A549 treated with DMSO at 1 μM for 4 hours (cell line): ENCODE results near the gene ARFGAP1. TPM values are rescaled to one million over a fixed set of nuclear protein-coding genes. Genes with fewer than 3 reads are reported as not detected.

Experiments
- total RNA-seq: library from RNA; stranded (reverse); fragments of 200-300 nt; extraction: Qiagen RNA extraction; gene quantifications from 5 replicates; pipeline ENCODE4 v1.2.3, GENCODE V29; 2022; ENCODE audit warnings: low read depth

The ARFGAP1 gene
- total RNA-seq: 67.7 to 105 TPM (median 90.0 TPM) in 5 replicates

DNA sequence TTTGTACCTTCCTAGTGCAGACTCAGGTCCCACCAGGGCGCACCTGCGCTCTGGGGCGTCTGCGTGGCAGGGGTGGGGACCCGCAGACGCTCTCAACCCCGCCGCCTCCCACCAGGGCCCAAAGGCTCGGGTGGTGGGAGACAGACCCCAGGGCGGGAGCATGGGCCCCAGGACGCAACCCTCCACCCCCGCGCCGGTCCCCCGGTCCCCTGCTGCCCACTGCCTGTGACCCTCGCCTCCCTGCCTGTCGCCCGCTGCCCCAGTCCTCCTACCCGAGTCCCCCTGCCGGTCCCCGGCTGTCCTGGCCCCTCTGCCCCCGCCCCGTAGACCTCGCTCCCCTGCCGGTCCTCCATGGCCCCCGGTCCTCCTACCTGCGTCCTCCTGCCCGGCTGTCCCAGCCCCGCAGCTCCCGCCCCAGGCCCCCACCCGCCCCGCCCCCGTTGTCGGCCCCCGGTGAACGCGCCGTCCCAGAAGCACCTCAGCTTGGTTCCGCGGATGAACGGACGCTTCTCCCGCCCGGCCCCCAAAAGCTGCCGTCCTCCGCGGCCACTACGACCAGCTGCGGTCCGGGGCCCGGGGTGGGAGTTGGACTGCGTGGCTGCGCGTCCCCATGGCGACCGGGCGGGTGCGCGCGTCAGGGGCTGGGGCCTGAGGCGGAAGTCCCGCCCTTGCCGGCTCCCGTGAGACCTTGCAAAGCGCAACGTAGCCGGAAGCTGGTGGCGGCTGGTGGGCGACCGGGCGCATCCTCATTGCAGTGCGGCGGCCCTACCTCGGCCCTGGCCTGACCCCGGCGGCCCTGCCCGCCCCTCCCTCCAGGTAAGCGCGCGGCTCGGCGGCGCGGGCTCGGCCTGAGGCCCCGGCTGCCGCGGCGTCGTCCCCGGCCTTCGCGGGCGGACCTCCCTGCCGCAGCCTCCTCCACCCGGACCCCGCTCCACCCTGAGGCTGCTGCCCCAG, at the start of gene ARFGAP1:
Gene ARFGAP1, plus strand, starts transcription at position 709 of the 954 bp plus-strand sequence. CDS start 2,768 bp downstream, outside the sequence.

DNA sequence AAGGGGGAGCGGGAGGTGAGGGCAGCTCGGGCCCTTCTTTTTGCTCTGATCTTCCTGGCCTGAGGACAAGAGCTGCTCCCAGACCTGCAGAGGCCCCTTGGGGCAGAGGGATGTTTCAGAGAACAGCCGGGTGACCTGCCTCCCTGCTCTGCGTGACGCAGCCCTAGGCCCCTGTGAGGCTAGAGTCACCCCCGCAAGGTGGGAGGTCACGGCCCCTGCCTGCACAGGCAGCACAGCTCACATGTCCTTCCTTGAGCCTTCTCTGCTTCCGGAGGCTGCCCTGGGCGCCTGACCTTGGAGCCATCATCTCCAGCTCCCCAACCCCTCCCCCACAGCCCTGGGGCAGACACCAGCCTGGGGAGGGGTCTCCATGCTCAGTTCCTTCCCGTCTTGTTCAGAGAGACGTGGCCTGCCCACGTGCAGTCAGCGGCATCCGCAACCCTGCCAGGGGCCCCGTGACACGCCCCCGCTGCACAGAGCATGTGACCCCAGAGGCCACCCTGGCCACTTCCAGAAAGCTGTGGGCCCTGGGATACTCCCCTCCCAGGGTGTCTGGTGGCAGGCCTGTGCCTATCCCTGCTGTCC, 37.1 kb upstream of the ARFGAP1 start, which contains the start of gene BIRC7:
Gene BIRC7, plus strand, starts transcription at position 507 of the 585 bp plus-strand sequence. CDS start 192 bp downstream, outside the sequence.

DNA sequence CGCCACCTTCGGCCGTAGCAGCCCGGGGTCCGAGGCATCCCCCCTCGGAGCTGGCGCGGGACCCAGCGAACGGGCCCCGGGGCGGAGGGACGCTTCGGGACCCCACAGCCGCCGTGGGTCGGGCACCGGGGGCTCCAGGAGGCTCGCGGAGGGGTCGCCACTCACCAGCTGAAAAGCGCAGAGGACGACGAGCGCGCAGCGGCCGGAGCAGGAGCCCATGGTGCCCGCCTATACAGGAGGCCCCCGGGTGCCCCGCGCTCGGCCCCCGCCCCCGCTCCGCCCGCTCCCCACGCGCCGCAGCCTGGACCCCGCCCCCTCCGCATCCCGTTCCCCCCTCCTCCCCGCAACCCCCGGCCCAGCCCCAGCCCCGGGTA, 18.4 kb upstream of the ARFGAP1 start, which contains the start of gene NKAIN4:
Gene NKAIN4, minus strand, starts transcription at position 232 of the 374 bp plus-strand sequence. Its CDS starts 13 bp downstream, at position 219.

DNA sequence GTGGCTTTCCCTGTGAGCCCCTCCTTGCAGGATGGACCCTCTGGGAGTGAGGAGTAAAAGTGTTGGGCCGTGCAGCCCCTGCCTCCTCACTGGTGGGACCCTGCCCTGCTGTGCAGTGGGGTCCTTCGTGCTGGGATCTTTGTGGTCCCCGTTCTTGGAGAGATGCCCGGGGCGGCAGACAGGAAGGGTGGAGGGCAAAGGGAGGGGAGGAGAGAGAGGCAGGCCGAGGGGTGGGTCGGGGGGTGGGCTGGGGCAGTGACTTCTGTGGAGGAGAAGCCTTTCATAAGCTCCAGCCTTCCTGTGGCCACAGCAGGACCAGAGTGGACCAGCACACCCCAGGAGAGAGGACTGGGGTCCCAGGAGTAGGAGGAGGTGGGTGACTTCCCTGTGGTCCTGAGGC, 20.3 kb downstream of the ARFGAP1 start, which contains the start of gene COL20A1:
Gene COL20A1, plus strand, starts transcription at position 283 of the 400 bp plus-strand sequence. CDS start 1,922 bp downstream, outside the sequence.

Other genes starting within 250 kb of the ARFGAP1 start
- 57.2 to 62.0 TPM (median 59.1 TPM) in 5 replicates for gene YTHDF1, start 56.7 kb upstream of the ARFGAP1 start, total RNA-seq
- gene BIRC7, start 36.9 kb upstream of the ARFGAP1 start, total RNA-seq: 2.6 to 4.1 TPM (median 3.7 TPM) in 5 replicates
- gene NKAIN4, start 18.4 kb upstream of the ARFGAP1 start, total RNA-seq: 6.3 to 10.1 TPM (median 7.0 TPM) in 5 replicates
- gene COL20A1, start 20.4 kb downstream of the ARFGAP1 start, total RNA-seq: 0.67 to 1.6 TPM (median 1.3 TPM) in 5 replicates
- 0.19 to 2.1 TPM (median 0.29 TPM) in 5 replicates for gene CHRNA4, start 88.5 kb downstream of the ARFGAP1 start, total RNA-seq
- gene KCNQ2, start 199.8 kb downstream of the ARFGAP1 start, total RNA-seq: 0.47 to 0.86 TPM (median 0.75 TPM) in 5 replicates
- gene EEF1A2, start 226.3 kb downstream of the ARFGAP1 start, total RNA-seq: 128 to 177 TPM (median 145 TPM) in 5 replicates
- gene PPDPF, start 248.0 kb downstream of the ARFGAP1 start, total RNA-seq: 248 to 342 TPM (median 288 TPM) in 5 replicates